Stimulated activated CD4-positive, alpha-beta T cell treated with anti-CD3 and anti-CD28 coated beads, Interleukin-12 subunit alpha, Interleukin-12 subunit beta, amount 100 ng/mL, for 4 hours (primary cell): ENCODE results near the gene GSAP.
"Not testable (repeated sequence)": the region's sequence is repeated elsewhere in the genome, so short reads cannot be mapped to it uniquely, and the experiment has no call there.

Experiments used
- DNase-seq: peaks from one replicate; pipeline ENCODE4 v3.0.0-alpha.2; 2020

The GSAP gene

DNA sequence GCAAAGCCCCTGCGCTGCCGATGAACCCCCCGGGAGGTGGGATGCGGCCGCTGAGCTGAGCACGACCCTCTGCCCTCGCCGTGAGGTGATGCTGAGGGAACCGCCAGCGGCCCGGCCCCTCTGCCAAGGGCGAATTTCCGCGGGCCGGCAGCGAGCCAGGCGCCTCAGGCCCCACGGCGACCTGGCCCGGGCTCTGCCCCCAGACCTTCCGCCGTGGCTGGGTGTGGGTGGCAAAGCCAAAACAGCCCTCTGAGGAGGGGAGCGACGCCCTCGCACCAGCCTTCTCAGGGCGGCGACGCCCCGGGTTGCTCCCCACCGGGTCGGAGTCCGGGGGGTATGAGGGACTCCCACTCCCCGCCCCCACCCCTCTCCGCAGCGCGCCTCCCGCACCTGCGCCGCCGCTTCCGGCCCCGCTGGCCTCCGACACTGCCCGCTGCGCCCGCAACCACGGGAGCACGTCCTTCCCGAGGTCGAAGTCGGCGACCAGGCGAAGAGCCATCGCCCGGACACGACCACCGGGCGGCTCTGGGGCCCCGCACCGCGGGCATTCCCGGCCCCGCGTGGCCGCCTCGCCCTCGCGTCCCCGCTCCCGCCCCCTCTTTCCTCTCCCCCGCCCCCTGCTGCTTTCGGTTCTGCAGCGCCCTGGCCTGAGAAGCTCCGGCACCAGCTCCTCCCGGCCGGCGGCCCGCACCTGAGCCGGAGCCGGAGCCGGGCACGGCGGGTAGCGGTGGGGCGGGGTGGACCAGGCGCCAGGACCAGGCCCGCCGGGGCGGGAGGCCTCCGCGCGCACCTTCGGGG is at the start of gene GSAP:
TSS of gene GSAP (minus strand) at position 527 of the 798 bp plus-strand sequence. CDS start at position 499, 28 bp downstream.
- DNase-seq: peak; percentile 38

GRCh38 chr7:77465256-77465655 is 49.1 kb upstream of the GSAP start:
- no peak for DNase-seq

- DNase-seq: no peak
These were observed 48.4 kb upstream of the GSAP start for GRCh38 chr7:77464589-77464988.

DNA sequence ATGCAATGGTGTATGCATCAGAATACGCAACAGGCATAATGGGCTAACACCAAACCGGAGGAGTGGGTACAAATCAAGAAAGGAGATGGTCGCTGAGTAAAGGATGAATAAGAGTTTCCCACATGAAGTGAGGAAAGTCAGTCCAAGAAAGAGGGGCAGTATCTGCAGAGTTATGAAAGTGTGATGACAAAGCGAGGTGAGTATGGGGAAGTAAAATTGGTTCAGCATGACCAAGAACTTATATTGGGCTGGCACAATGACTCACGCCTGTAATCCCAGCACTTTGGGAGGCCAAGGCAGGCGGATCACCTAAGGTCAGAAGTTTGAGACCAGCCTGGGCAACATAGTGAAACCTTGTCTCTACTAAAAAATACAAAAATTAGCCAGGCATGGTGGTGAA is 47.5 kb upstream of the GSAP start:
- not testable (repeated sequence) for DNase-seq

- no peak for DNase-seq
These were observed 45.7 kb upstream of the GSAP start for GRCh38 chr7:77461842-77462241.

- no peak for DNase-seq
These were observed 45.1 kb upstream of the GSAP start for GRCh38 chr7:77461246-77461645.

GRCh38 chr7:77460057-77460486 is 43.9 kb upstream of the GSAP start:
- no peak for DNase-seq

GRCh38 chr7:77459311-77459726 is 43.2 kb upstream of the GSAP start:
- no peak for DNase-seq

DNA sequence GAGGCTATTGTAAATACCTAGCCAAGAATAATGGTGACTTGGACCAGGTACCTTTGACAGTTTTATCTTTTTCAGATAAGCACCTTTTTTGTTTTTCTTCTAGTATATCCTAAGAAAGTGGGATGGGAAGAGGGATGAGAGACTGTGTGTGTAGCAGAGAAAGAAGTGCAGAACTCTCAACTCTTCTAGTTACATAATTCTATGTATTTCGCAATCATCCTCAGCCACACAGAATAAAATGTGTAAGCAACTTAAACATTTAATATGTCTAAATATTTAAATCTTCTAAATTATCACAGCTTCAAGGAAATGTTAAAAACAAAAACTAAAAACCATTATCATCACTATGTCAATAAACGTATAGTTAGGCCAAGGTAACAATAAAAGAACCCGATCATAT is 42.6 kb upstream of the GSAP start:
- DNase-seq: no peak

- no peak for DNase-seq
These were observed 41.6 kb upstream of the GSAP start for GRCh38 chr7:77457779-77458178.

DNA sequence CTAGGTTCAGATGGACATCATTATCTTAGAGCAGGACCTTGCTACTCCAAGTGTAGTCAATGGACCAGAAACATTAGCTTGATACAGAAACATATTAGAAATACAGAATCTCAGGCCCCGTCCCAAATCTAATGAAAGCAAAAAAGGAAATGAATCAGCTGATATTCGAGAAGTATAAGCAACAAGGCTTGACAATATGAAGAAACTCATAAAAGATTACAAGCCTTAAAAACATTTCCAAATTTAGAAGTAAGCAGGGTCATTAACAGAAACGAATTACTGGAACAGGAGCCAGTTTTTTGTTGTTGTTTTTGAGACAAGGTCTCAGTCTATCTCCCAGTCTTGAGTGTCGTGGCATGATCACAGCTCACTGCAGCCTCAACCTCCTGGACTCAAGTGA is 40.5 kb upstream of the GSAP start:
- no peak for DNase-seq

GRCh38 chr7:77455321-77455720 is 39.2 kb upstream of the GSAP start:
- DNase-seq: no peak

- no peak for DNase-seq
These were observed 38.7 kb upstream of the GSAP start for GRCh38 chr7:77454802-77455201.

GRCh38 chr7:77453531-77453930 is 37.4 kb upstream of the GSAP start:
- DNase-seq: no peak

DNA sequence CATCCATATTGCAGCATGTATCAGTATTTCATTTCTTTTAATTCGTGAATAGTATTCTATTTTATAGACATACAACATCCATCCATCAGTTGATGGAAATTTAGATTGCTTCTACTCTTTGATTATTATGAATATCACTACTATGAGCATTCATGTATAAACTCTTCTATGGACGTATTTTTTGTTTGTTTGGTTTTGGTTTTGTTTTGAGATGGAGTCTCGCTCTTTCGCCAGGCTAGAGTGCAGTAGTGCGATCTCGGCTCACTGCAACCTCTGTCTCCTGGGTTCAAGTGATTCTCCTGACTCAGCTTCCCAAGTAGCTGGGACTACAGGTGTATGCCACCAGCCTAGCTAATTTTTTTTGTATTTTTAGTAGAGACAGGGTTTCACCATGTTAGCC is 35.8 kb upstream of the GSAP start:
- not testable (repeated sequence) for DNase-seq

- no peak for DNase-seq
These were observed 34.5 kb upstream of the GSAP start for GRCh38 chr7:77450613-77451012.

GRCh38 chr7:77450054-77450453 is 33.9 kb upstream of the GSAP start:
- DNase-seq: no peak

- DNase-seq: no peak
These were observed 31.5 kb upstream of the GSAP start for GRCh38 chr7:77447616-77448015.

GRCh38 chr7:77444123-77444522 is 28.0 kb upstream of the GSAP start:
- DNase-seq: no peak

DNA sequence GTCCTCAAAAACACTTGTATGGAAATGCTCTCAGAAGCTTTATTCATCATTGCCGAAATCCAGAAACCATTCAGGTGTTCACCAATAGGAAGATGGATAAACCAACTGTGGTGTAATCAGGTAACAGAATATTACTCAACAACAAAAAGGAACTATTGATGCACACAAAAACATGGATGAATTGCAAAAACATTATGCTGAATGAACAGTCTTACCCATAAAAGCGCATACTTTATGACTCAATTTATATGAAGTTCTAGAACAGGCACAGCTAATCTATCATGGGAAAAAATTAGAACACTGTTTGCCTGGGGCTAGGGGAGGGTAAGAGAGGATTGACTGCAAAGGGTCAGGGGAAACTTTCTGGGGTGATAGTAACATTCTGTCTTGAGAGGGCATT is 26.9 kb upstream of the GSAP start:
- DNase-seq: no peak

DNA sequence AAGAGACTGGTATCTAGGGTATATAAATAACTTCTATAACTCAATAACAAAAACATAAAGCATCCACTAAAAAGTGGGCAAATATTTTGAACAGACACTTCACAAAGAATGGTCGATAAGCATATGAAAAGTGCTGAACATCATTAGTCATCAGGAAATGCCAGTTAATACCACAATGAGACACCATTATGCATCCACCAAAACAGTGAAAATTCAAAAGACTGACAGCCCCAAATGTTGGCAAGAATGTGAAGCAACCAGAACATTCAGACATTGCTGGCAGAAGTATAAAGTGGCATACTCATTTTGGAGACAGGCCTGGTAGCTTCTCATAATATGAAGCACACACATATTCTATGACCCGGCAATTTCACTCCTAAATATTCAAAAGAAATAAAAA is 26.5 kb upstream of the GSAP start:
- no peak for DNase-seq

- DNase-seq: no peak
These were observed 24.9 kb upstream of the GSAP start for GRCh38 chr7:77441046-77441445.

DNA sequence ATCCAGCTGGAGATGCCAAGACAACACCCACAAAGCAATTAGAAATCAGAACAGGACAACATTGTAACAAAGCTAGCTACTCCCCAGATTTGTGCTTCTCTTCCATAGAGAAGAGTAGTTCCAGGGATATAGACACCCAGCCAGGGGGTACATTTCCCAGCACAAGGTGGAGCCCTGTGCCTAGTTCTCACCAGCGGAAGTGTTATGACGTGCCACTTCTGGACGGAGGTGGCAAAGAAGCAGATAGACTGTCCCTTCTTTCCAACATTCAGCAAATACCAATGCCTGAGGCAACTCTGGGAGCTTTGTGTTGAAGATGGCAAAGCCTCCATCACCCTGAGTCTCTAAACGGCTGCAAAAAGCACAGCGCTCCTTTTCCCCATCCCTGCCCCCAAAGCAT is 23.4 kb upstream of the GSAP start:
- DNase-seq: no peak

DNA sequence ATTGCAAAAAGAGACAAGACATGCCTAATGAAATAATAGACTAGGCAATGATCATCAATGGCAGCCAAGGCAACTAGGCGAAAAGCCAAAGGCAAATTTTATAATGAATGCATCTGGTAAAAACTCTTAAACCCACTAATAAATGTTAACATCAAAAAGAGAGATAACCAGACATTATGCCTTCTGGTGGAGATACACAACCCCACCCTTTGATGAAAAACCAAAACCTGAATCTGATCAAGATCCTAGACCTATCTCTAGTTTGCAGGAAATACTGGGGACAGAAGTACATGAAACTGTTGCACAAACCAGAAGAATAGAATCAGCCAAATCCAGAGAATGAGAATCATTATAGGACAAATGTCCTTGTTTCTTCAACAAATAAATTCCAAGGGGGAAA is 22.0 kb upstream of the GSAP start:
- DNase-seq: no peak
